ENCODE data around the gene TNNT2. TPM values are rescaled to one million over a fixed set of nuclear protein-coding genes. Genes with fewer than 3 reads are reported as not detected.

TNNT2 gene
- total and polyA plus RNA-seq, 2 of the 4 experiments (the other 2 are of a cell fraction), result 0.18 to 1.2 TPM

- H2BK20ac ChIP-seq (ENCODE audit: low read depth, low read length), result no peak overlapping the region
- no peak for DNase-seq
- H3K23ac ChIP-seq (ENCODE audit: low read depth, low read length), result no peak overlapping the region
- H4K91ac ChIP-seq (ENCODE audit: insufficient read depth, low read depth, low read length), result no peak overlapping the region
- peaks cover 70% of the 10 kb centered on the region for H3K27me3 ChIP-seq (ENCODE audit: control insufficient read depth, insufficient read depth, low read length)
- peak overlapping the region; percentile 24 for H2AK9ac ChIP-seq (replicated peaks; ENCODE audit: low read depth, low read length, poor library complexity)
- no peak overlapping the region for H3K4me3 ChIP-seq (ENCODE audit: insufficient read depth, low read depth, low read length)
- no peak overlapping the region for H2BK5ac ChIP-seq (ENCODE audit: low read depth, low read length, poor library complexity, severe bottlenecking)
- H3K18ac ChIP-seq (ENCODE audit: low read depth, low read length), result no peak overlapping the region
- H3K14ac ChIP-seq (replicated peaks; ENCODE audit: low read depth, low read length), result no peak overlapping the region
- intact Hi-C loops (cut with micrococcal nuclease) (no loop called here), dilution Hi-C loops (cut with HindIII; ENCODE audit: low sequenced_read_pairs, unreplicated experiment) (no loop called here), in situ Hi-C loops (cut with MboI; ENCODE audit: low sequenced_read_pairs) (loop anchor here (5.0 kb wide), 1 partner anchor 92 kb away; no protein-coding TSS in a partner anchor)
- H3K9me3 ChIP-seq (ENCODE audit: control insufficient read depth, insufficient read depth, low read length), result no peaks in the 10 kb centered on the region
- H3K9ac ChIP-seq (ENCODE audit: low read depth, low read length), result no peak overlapping the region
- H4K8ac ChIP-seq (ENCODE audit: low read depth in 2 of 2, low read length in 2 of 2), result no peak overlapping the region
- no peak overlapping the region for H2AK5ac ChIP-seq (ENCODE audit: low read depth, low read length)
- no CpG with 5 or more reads among the region's 9 CpGs for WGBS, 2 experiments (ENCODE audit: extremely low coverage in 2 of 2, insufficient read length in 1 of 2)
- no peak overlapping the region for H2BK120ac ChIP-seq (ENCODE audit: low read depth, low read length)
- H2BK15ac ChIP-seq (ENCODE audit: low read depth, low read length), result no peak overlapping the region
- ChIA-PET POLR2A (ENCODE audit: unreplicated experiment) (no interaction called here), CTCF (no interaction called here)
- no peaks in the 10 kb centered on the region for H3K36me3 ChIP-seq (ENCODE audit: control insufficient read depth, insufficient read depth, low read length)
- H3K4me1 ChIP-seq (ENCODE audit: control insufficient read depth, insufficient read depth, low read length), result no peaks in the 10 kb centered on the region
- no peak overlapping the region for H3K56ac ChIP-seq (ENCODE audit: extremely low read depth, insufficient read depth, low read length)
- no peak for TF ChIP-seq SMC3 (IDR thresholded peaks at IDR 0.05; ENCODE audit: low read depth, low read length)
- TF ChIP-seq RFX5 (IDR thresholded peaks at IDR 0.05; ENCODE audit: low read depth, low read length), result no peak
- no peaks in the 10 kb centered on the region for H3K79me1 ChIP-seq (ENCODE audit: low read depth in 1 of 2, low read length in 2 of 2)
- H2AFZ ChIP-seq (replicated peaks; ENCODE audit: low read length, poor library complexity), result no peak overlapping the region
- no peak for ATAC-seq (ENCODE audit: low read depth)
- H4K5ac ChIP-seq (ENCODE audit: low read depth, low read length), result no peak overlapping the region
- BruUV-seq (replicated peaks), result no TSS peak
- no peak overlapping the region for H3K4ac ChIP-seq (ENCODE audit: low read depth, low read length)
- no peaks in the 10 kb centered on the region; the same call in 1 of the 2 replicates for H4K20me1 ChIP-seq (ENCODE audit: insufficient read depth, low read length)
- no peaks in the 10 kb centered on the region for H3K9me1 ChIP-seq (ENCODE audit: insufficient read depth, low read length)
- no peak overlapping the region for H3K27ac ChIP-seq (ENCODE audit: insufficient read depth, low read length)
- no peak overlapping the region for H3K4me2 ChIP-seq (ENCODE audit: low read depth, low read length)
These were observed 23.2 kb downstream of the TNNT2 start for GRCh38 chr1:201354151-201354900.

All from IMR-90 (cell line).